HEK293 (cell line): Measurements from ENCODE around the gene NKG7.

Experiments used
- CTCF ChIA-PET: fragments of 350-600 bp; formaldehyde crosslinking; extraction: SDS; loops from one replicate; lab custom pipeline; 2021; ENCODE audit warnings: antibody characterized with exemption; lab: Yijun Ruan, JAX
- POLR2A ChIA-PET: fragments of 300-600 bp; formaldehyde crosslinking; extraction: SDS; loops from one replicate; lab custom pipeline; 2020; ENCODE audit warnings: antibody characterized with exemption, inconsistent platforms; lab: Yijun Ruan, JAX
- H3K27ac ChIP-seq: fragments of 200-500 bp; sonication (Bioruptor generic); 2 replicates; pipeline ENCODE4 v1.5.1; 2014; ENCODE audit warnings: low read depth, low read length, control low read depth, inconsistent platforms; ENCODE audit errors: extremely low read depth
- H3K36me3 ChIP-seq, 2 experiments: fragments of 200-500 bp in 1 of 2; sonication (Bioruptor generic) in 1 of 2; 1 replicate in 1 of 2; 2 replicates in 1 of 2; pipeline ENCODE4 v1.5.1; 2014 to 2017; ENCODE audit warnings: inconsistent platforms in 2 of 2, low read length in 2 of 2; ENCODE audit not compliant: control insufficient read depth in 2 of 2, insufficient read depth in 1 of 2
- H3K4me1 ChIP-seq: fragments of 200-500 bp; sonication (Bioruptor generic); 2 replicates; pipeline ENCODE4 v1.5.1; 2014; ENCODE audit warnings: mild to moderate bottlenecking, low read length, inconsistent platforms; ENCODE audit not compliant: control insufficient read depth, insufficient read depth
- H3K4me3 ChIP-seq: 2 replicates; pipeline ENCODE4 v1.5.1; 2011; ENCODE audit warnings: low read depth, mild to moderate bottlenecking, control low read depth, low read length, moderate library complexity
- H3K9me3 ChIP-seq: fragments of 200-500 bp; sonication (Bioruptor generic); 2 replicates; pipeline ENCODE4 v1.5.1; 2014; ENCODE audit warnings: low read depth, low read length, inconsistent platforms; ENCODE audit not compliant: control insufficient read depth, insufficient read depth
- CTCF ChIP-seq: fragments of 450-650 bp; formaldehyde crosslinking; IDR thresholded peaks from 2 replicates; pipeline ENCODE4 v1.5.1; 2016; ENCODE audit warnings: missing biosample characterization, missing genetic modification characterization
- GLI4 ChIP-seq: fragments of 450-650 bp; formaldehyde crosslinking; IDR thresholded peaks from 2 replicates; pipeline ENCODE4 v1.5.1; 2016; ENCODE audit warnings: missing biosample characterization, missing genetic modification characterization
- IKZF3 ChIP-seq: fragments of 450-650 bp; IDR thresholded peaks from 2 replicates; pipeline ENCODE4 v1.5.0; 2018; ENCODE audit warnings: missing biosample characterization, mild to moderate bottlenecking, missing genetic modification characterization, moderate library complexity
- INSM2 ChIP-seq: fragments of 450-650 bp; formaldehyde crosslinking; IDR thresholded peaks from 2 replicates; pipeline ENCODE4 v1.5.1; 2016; ENCODE audit warnings: missing biosample characterization, missing genetic modification characterization
- OSR2 ChIP-seq: fragments of 450-650 bp; formaldehyde crosslinking; IDR thresholded peaks from 2 replicates; pipeline ENCODE4 v1.5.1; 2016; ENCODE audit warnings: missing biosample characterization, missing genetic modification characterization
- PATZ1 ChIP-seq: fragments of 450-650 bp; formaldehyde crosslinking; IDR thresholded peaks from 2 replicates; pipeline ENCODE4 v1.5.1; 2016; ENCODE audit warnings: missing biosample characterization, missing genetic modification characterization
- REST ChIP-seq: fragments of 450-650 bp; formaldehyde crosslinking; IDR thresholded peaks from 2 replicates; pipeline ENCODE4 v1.5.1; 2016; ENCODE audit warnings: missing biosample characterization, missing genetic modification characterization
- SP7 ChIP-seq: fragments of 450-650 bp; formaldehyde crosslinking; IDR thresholded peaks from 2 replicates; pipeline ENCODE4 v1.5.1; 2016; ENCODE audit warnings: missing biosample characterization, missing genetic modification characterization
- TRIM28 ChIP-seq: IDR thresholded peaks from 2 replicates; pipeline ENCODE4 v1.6.1; 2011; ENCODE audit warnings: low read length, control low read depth, borderline replicate concordance
- YY2 ChIP-seq: fragments of 450-650 bp; formaldehyde crosslinking; IDR thresholded peaks from 2 replicates; pipeline ENCODE4 v1.5.1; 2016; ENCODE audit warnings: missing biosample characterization, missing genetic modification characterization
- ZBTB20 ChIP-seq: fragments of 450-650 bp; formaldehyde crosslinking; IDR thresholded peaks from 2 replicates; pipeline ENCODE4 v1.5.1; 2016; ENCODE audit warnings: missing biosample characterization, missing genetic modification characterization
- ZBTB48 ChIP-seq: fragments of 450-650 bp; formaldehyde crosslinking; IDR thresholded peaks from 2 replicates; pipeline ENCODE4 v1.5.1; 2016; ENCODE audit warnings: missing biosample characterization, missing genetic modification characterization
- ZBTB7A ChIP-seq: fragments of 450-650 bp; formaldehyde crosslinking; IDR thresholded peaks from 2 replicates; pipeline ENCODE4 v1.5.1; 2016; ENCODE audit warnings: low read depth, missing biosample characterization, missing genetic modification characterization
- ZNF132 ChIP-seq: fragments of 450-650 bp; formaldehyde crosslinking; IDR thresholded peaks from 2 replicates; pipeline ENCODE4 v1.5.1; 2017; ENCODE audit warnings: missing biosample characterization, missing genetic modification characterization, borderline replicate concordance
- ZNF16 ChIP-seq: fragments of 450-650 bp; formaldehyde crosslinking; IDR thresholded peaks from 2 replicates; pipeline ENCODE4 v1.5.1; 2016; ENCODE audit warnings: low read depth, missing biosample characterization, missing genetic modification characterization
- ZNF280D ChIP-seq: fragments of 450-650 bp; formaldehyde crosslinking; IDR thresholded peaks from 2 replicates; pipeline ENCODE4 v1.5.1; 2016; ENCODE audit warnings: missing biosample characterization, missing genetic modification characterization
- ZNF449 ChIP-seq: fragments of 450-650 bp; formaldehyde crosslinking; IDR thresholded peaks from 2 replicates; pipeline ENCODE4 v1.5.1; 2017; ENCODE audit warnings: missing biosample characterization, mild to moderate bottlenecking, missing genetic modification characterization, moderate library complexity
- ZNF510 ChIP-seq: fragments of 450-650 bp; formaldehyde crosslinking; IDR thresholded peaks from 2 replicates; pipeline ENCODE4 v1.5.1; 2018; ENCODE audit warnings: mild to moderate bottlenecking, missing genetic modification characterization, missing biosample characterization; ENCODE audit not compliant: insufficient replicate concordance
- ZNF514 ChIP-seq: fragments of 450-650 bp; formaldehyde crosslinking; IDR thresholded peaks from 2 replicates; pipeline ENCODE4 v1.5.1; 2016; ENCODE audit warnings: missing biosample characterization, missing genetic modification characterization
- ZNF571 ChIP-seq: fragments of 450-650 bp; formaldehyde crosslinking; IDR thresholded peaks from 2 replicates; pipeline ENCODE4 v1.5.0; 2017; ENCODE audit warnings: missing biosample characterization, missing genetic modification characterization
- ZSCAN30 ChIP-seq: fragments of 450-650 bp; IDR thresholded peaks from 2 replicates; pipeline ENCODE4 v1.5.1; 2018; ENCODE audit warnings: missing biosample characterization, mild to moderate bottlenecking, missing genetic modification characterization, moderate library complexity
- TF ChIP-seq, protein P1 (sequence below): fragments of 450-650 bp; formaldehyde crosslinking; optimal IDR thresholded peaks from 2 replicates; pipeline ENCODE3; 2016; ENCODE audit warnings: missing biosample characterization, mild to moderate bottlenecking, missing genetic modification characterization

The NKG7 gene

GRCh38 chr19:51365965-51366388, 6.5 kb downstream of the NKG7 start, which contains the start of gene ETFB:
ETFB (minus strand) TSS chr19:51366388; CDS start chr19:51366326, 62 bp downstream.
- no peaks in the 10 kb centered on the region for H3K9me3 ChIP-seq
- H3K4me3 ChIP-seq = peak within 1 kb of the TSS; percentile 77
- peaks cover 10% of the 10 kb centered on the region for H3K4me1 ChIP-seq
- H3K36me3 ChIP-seq = no peaks in the 10 kb centered on the region; a peak in 1 of 3 replicates
- POLR2A ChIA-PET = interaction anchor here (0.5 to 1.6 kb wide), 6 partner anchors 12 to 205 kb away, joined by 3 to 10 read pairs (median 5); partner anchors contain the start of genes VSIG10L and ZNF175
- CTCF ChIA-PET = interaction anchor here (0.6 to 1.3 kb wide), 5 partner anchors 16 to 42 kb away, joined by 3 to 6 read pairs (median 5); no protein-coding TSS in a partner anchor
- peak within 1 kb of the TSS; percentile 85 for H3K27ac ChIP-seq
- TF ChIP-seq ZNF571 (tag by site-specific recombination) (no peak), ZBTB48 (tag by site-specific recombination) (peak; percentile 33; the same call in 1 of the 2 replicates), PATZ1 (tag by site-specific recombination) (peak; percentile 43), OSR2 (tag by site-specific recombination) (peak; percentile 16; the same call in 1 of the 2 replicates), ZSCAN30 (peak; percentile 35; the same call in 1 of the 2 replicates), SP7 (tag by site-specific recombination) (no peak), IKZF3 (tag by site-specific recombination) (no peak), REST (tag by site-specific recombination) (0 out of 2 replicates have a peak, but pooled peaks have one; percentile 25), ZBTB20 (tag by site-specific recombination) (0 out of 2 replicates have a peak, but pooled peaks have one; percentile 7), TRIM28 (no peak), YY2 (peak; percentile 57; the same call in 1 of the 2 replicates), ZNF16 (tag by site-specific recombination) (no peak), ZNF510 (no peak), INSM2 (tag by site-specific recombination) (0 out of 2 replicates have a peak, but pooled peaks have one; percentile 18), ZBTB7A (peak; percentile 45; the same call in 1 of the 2 replicates), ZNF514 (tag by site-specific recombination) (no peak), GLI4 (tag by site-specific recombination) (0 out of 2 replicates have a peak, but pooled peaks have one; percentile 28), ZNF449 (tag by site-specific recombination) (peak; percentile 76), CTCF (peak; percentile 3; the same call in 1 of the 2 replicates), ZNF280D (tag by site-specific recombination) (0 out of 2 replicates have a peak, but pooled peaks have one; percentile 36), ZNF132 (tag by site-specific recombination) (no peak)
- TF ChIP-seq, protein P1, sequence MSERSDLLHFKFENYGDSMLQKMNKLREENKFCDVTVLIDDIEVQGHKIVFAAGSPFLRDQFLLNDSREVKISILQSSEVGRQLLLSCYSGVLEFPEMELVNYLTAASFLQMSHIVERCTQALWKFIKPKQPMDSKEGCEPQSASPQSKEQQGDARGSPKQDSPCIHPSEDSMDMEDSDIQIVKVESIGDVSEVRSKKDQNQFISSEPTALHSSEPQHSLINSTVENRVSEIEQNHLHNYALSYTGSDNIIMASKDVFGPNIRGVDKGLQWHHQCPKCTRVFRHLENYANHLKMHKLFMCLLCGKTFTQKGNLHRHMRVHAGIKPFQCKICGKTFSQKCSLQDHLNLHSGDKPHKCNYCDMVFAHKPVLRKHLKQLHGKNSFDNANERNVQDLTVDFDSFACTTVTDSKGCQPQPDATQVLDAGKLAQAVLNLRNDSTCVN (tag by site-specific recombination) = peak; percentile 63
